ENCODE measurements around the gene BDKRB2. TPM values are rescaled to one million over a fixed set of nuclear protein-coding genes. Genes with fewer than 3 reads are reported as not detected.
A peak's percentile ranks its signal among the peaks of the same experiment; 100 is the strongest.

BDKRB2 gene
- total RNA-seq, 1 donor from 2014 or later = 0.15 TPM

DNA sequence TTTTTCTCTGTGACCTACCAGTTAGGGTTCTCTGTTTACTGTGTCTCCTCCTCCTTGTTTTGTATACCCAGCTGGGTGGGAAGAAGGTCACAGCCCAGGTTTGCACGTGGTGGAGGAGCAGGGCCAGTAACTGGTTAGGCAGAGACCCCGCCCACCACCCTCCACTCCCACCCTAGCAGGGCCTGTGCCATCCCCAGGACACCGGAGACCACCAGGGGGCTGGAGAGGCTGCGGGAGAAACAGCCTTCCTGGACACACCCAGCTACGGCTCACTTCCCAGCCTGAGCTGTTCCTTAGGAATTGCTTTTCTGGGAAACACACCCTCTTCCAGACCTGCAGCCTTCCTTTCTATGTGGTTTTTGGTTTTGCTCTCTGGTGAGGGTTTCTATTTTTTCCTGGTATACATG is 21.1 kb downstream of the BDKRB2 start:
- H3K4me3 Mint-ChIP-seq (ENCODE audit: unreplicated experiment) = no peak overlapping the region
- peaks cover 4% of the 10 kb centered on the region for H3K9me3 Mint-ChIP-seq (ENCODE audit: unreplicated experiment)
- no peaks in the 10 kb centered on the region for H3K36me3 Mint-ChIP-seq (ENCODE audit: low read depth, unreplicated experiment)
- no peaks in the 10 kb centered on the region for H3K27me3 Mint-ChIP-seq (ENCODE audit: unreplicated experiment)
- TF ChIP-seq, protein P1, sequence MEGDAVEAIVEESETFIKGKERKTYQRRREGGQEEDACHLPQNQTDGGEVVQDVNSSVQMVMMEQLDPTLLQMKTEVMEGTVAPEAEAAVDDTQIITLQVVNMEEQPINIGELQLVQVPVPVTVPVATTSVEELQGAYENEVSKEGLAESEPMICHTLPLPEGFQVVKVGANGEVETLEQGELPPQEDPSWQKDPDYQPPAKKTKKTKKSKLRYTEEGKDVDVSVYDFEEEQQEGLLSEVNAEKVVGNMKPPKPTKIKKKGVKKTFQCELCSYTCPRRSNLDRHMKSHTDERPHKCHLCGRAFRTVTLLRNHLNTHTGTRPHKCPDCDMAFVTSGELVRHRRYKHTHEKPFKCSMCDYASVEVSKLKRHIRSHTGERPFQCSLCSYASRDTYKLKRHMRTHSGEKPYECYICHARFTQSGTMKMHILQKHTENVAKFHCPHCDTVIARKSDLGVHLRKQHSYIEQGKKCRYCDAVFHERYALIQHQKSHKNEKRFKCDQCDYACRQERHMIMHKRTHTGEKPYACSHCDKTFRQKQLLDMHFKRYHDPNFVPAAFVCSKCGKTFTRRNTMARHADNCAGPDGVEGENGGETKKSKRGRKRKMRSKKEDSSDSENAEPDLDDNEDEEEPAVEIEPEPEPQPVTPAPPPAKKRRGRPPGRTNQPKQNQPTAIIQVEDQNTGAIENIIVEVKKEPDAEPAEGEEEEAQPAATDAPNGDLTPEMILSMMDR (IDR thresholded peaks at IDR 0.05; ENCODE audit: unreplicated experiment) = no peak
- H3K27ac Mint-ChIP-seq (ENCODE audit: unreplicated experiment) = no peak overlapping the region
- no peaks in the 10 kb centered on the region for H3K4me1 Mint-ChIP-seq (ENCODE audit: unreplicated experiment)
- DNase-seq (ENCODE audit: low spot score) = peak; percentile 33

DNA sequence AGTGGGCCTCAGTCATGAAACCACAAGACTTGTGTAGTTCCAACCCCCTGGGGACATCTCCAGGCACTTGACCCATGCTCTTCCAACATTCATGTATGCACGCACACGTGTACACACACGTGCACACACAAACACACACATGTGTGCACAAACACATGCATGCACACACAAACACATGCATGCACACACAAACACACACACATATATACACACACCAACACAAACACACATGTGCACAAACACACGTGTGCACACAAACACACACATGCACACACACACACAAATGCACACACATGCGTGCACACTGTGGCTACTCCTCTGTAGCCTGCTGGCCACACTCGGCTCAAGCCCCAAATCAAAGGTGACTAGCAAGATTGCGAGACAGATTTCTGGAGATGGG is 22.8 kb downstream of the BDKRB2 start:
- TF ChIP-seq, protein P1 (IDR thresholded peaks at IDR 0.05; ENCODE audit: unreplicated experiment) = no peak
- no peaks in the 10 kb centered on the region for H3K4me1 Mint-ChIP-seq (ENCODE audit: unreplicated experiment)
- H3K36me3 Mint-ChIP-seq (ENCODE audit: low read depth, unreplicated experiment) = no peaks in the 10 kb centered on the region
- H3K27ac Mint-ChIP-seq (ENCODE audit: unreplicated experiment) = no peak overlapping the region
- no peak for DNase-seq (ENCODE audit: low spot score)
- no peaks in the 10 kb centered on the region for H3K27me3 Mint-ChIP-seq (ENCODE audit: unreplicated experiment)
- H3K4me3 Mint-ChIP-seq (ENCODE audit: unreplicated experiment) = no peak overlapping the region
- peaks cover 4% of the 10 kb centered on the region for H3K9me3 Mint-ChIP-seq (ENCODE audit: unreplicated experiment)

DNA sequence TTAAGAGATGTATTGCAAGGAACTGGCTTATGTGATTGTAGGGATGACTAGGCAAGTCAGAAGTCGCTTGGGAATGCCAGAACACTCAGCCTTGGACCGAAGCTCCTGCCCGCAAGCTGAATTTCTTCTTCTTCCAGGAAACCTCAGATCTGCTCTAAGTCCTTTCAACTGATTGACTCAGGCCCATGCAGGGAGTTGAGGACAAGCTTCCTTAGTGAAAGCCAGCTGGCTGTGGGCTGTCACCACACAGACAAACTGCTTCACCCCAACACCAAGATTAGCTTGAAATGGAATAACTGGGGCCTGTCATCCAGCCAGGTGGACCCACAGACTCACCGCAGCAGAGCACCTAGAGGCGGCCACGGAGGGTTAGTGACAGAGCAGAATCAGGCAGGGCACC is 24.7 kb downstream of the BDKRB2 start:
- TF ChIP-seq, protein P1 (IDR thresholded peaks at IDR 0.05; ENCODE audit: unreplicated experiment) = no peak
- no peak overlapping the region for H3K4me3 Mint-ChIP-seq (ENCODE audit: unreplicated experiment)
- H3K36me3 Mint-ChIP-seq (ENCODE audit: low read depth, unreplicated experiment) = no peaks in the 10 kb centered on the region
- no peaks in the 10 kb centered on the region for H3K4me1 Mint-ChIP-seq (ENCODE audit: unreplicated experiment)
- DNase-seq (ENCODE audit: low spot score) = no peak
- no peak overlapping the region for H3K27ac Mint-ChIP-seq (ENCODE audit: unreplicated experiment)
- no peaks in the 10 kb centered on the region for H3K27me3 Mint-ChIP-seq (ENCODE audit: unreplicated experiment)
- H3K9me3 Mint-ChIP-seq (ENCODE audit: unreplicated experiment) = peaks cover 4% of the 10 kb centered on the region

DNA sequence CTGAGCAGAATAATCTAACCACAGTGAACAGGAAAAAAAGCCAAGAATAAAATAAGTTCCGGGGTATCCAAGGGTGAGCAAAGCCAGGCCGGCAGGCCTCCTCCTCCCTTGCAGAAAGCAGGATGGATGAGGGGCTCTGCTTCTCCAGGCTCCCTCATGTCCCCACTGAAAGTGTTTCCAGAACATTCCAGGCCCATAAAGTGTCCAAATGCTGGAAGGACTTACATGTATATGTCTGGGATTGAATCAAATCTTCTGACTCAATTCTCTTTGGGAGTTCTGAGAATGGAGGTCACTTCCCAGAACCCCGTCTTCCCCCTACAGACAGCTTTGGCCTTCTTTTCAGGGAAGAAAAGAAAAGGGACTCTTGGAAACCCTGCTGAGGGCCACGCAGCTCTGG is 26.4 kb downstream of the BDKRB2 start:
- no peak overlapping the region for H3K4me3 Mint-ChIP-seq (ENCODE audit: unreplicated experiment)
- DNase-seq (ENCODE audit: low spot score) = no peak
- H3K4me1 Mint-ChIP-seq (ENCODE audit: unreplicated experiment) = peaks cover 4% of the 10 kb centered on the region
- TF ChIP-seq, protein P1 (IDR thresholded peaks at IDR 0.05; ENCODE audit: unreplicated experiment) = no peak
- H3K27ac Mint-ChIP-seq (ENCODE audit: unreplicated experiment) = no peak overlapping the region
- no peaks in the 10 kb centered on the region for H3K36me3 Mint-ChIP-seq (ENCODE audit: low read depth, unreplicated experiment)
- peaks cover 4% of the 10 kb centered on the region for H3K9me3 Mint-ChIP-seq (ENCODE audit: unreplicated experiment)
- H3K27me3 Mint-ChIP-seq (ENCODE audit: unreplicated experiment) = peaks cover 2% of the 10 kb centered on the region

DNA sequence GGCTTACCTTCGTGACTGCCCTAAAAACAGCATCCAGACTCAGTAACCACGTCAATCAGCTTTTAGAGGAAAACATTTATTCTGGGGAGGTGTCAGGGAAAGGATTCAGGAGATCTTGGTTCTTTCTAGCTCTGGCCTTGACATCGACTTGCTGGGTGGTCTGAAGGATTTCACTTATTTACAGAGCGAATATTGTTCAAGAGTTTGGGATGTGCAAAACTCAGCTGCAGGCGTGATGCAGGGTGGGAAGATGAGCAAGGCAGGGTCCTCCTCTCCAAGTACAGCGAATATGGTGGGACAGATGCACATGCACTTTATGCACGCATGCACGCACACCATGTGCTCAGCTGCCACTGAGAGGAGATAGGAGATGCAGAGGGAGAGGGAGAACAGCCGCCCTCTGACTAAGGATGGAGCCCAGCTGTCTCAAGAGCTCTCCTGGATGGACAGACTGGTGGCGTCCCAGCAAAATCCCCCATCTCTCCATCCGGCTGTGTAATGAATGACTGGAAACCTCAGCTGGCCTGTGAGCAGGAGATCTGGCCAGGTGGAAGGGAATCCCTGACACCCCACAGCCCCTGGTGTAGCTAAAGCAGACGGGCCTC is 27.0 kb downstream of the BDKRB2 start:
- peaks cover 4% of the 10 kb centered on the region for H3K9me3 Mint-ChIP-seq (ENCODE audit: unreplicated experiment)
- H3K27me3 Mint-ChIP-seq (ENCODE audit: unreplicated experiment) = peaks cover 2% of the 10 kb centered on the region
- TF ChIP-seq, protein P1 (IDR thresholded peaks at IDR 0.05; ENCODE audit: unreplicated experiment) = no peak
- H3K4me1 Mint-ChIP-seq (ENCODE audit: unreplicated experiment) = peaks cover 7% of the 10 kb centered on the region
- no peak overlapping the region for H3K4me3 Mint-ChIP-seq (ENCODE audit: unreplicated experiment)
- no peaks in the 10 kb centered on the region for H3K36me3 Mint-ChIP-seq (ENCODE audit: low read depth, unreplicated experiment)
- H3K27ac Mint-ChIP-seq (ENCODE audit: unreplicated experiment) = no peak overlapping the region
- no peak for DNase-seq (ENCODE audit: low spot score)
